Measurements from ENCODE around the gene OGFRL1.

The OGFRL1 gene

DNA sequence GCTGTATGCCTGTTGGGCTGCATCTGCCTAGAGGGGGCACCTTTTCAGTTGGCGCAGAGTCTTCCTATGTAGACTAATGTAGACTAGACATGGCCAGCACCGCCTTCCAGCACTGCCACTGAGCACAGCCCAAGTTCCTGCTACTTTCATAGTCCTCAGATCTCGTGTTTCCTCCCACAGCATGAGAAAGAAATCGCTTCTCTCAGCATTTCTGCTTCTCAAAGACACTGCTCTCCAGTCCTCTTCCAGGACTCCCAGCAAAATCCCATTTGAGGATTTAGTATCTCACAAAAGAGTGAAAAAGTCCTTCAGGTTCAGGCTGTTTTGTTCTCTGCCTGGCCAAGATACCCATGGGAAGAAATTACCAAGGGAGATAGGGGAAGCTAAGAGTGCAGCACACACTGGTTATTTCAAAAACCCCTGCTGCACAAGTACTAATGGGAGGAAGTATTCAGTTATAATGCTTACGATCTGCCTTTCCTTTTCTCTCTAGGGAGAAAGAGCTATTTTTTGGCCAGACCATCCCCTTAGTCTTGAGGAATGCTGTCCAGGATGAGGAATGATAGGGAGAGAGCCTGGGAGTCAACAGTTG lies 35.7 kb downstream of the OGFRL1 start:
- H2AFZ ChIP-seq: no peak overlapping the region
- no peak overlapping the region for H3K9ac ChIP-seq
- TF ChIP-seq, protein P1, sequence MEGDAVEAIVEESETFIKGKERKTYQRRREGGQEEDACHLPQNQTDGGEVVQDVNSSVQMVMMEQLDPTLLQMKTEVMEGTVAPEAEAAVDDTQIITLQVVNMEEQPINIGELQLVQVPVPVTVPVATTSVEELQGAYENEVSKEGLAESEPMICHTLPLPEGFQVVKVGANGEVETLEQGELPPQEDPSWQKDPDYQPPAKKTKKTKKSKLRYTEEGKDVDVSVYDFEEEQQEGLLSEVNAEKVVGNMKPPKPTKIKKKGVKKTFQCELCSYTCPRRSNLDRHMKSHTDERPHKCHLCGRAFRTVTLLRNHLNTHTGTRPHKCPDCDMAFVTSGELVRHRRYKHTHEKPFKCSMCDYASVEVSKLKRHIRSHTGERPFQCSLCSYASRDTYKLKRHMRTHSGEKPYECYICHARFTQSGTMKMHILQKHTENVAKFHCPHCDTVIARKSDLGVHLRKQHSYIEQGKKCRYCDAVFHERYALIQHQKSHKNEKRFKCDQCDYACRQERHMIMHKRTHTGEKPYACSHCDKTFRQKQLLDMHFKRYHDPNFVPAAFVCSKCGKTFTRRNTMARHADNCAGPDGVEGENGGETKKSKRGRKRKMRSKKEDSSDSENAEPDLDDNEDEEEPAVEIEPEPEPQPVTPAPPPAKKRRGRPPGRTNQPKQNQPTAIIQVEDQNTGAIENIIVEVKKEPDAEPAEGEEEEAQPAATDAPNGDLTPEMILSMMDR (IDR thresholded peaks at IDR 0.05): no peak
- H3K4me2 ChIP-seq (ENCODE audit: low read length): no peak overlapping the region
- no peak overlapping the region for H3K27ac ChIP-seq
- no peaks in the 10 kb centered on the region for H3K27me3 ChIP-seq (ENCODE audit: control insufficient read depth, insufficient read depth, low read length)
- H3K4me1 ChIP-seq: no peaks in the 10 kb centered on the region
- H3K79me2 ChIP-seq: no peaks in the 10 kb centered on the region
- H3K4me3 ChIP-seq (ENCODE audit: low read depth, low read length): no peak overlapping the region
- no peaks in the 10 kb centered on the region for H3K9me3 ChIP-seq (ENCODE audit: control insufficient read depth, low read length)
- no peaks in the 10 kb centered on the region for H3K36me3 ChIP-seq (ENCODE audit: control insufficient read depth, insufficient read depth, low read length)

- Histone ChIP-seq H3K4me3 (ENCODE audit: low read depth, low read length) (no peak overlapping the region), H3K27me3 (ENCODE audit: control insufficient read depth, insufficient read depth, low read length) (no peaks in the 10 kb centered on the region), H3K27ac (no peak overlapping the region), H3K9me3 (ENCODE audit: control insufficient read depth, low read length) (no peaks in the 10 kb centered on the region), H3K4me2 (ENCODE audit: low read length) (no peak overlapping the region), H3K4me1 (no peaks in the 10 kb centered on the region), H3K36me3 (ENCODE audit: control insufficient read depth, insufficient read depth, low read length) (no peaks in the 10 kb centered on the region), H2AFZ (no peak overlapping the region), H3K9ac (no peak overlapping the region), H3K79me2 (no peaks in the 10 kb centered on the region)
- TF ChIP-seq, protein P1 (IDR thresholded peaks at IDR 0.05): no peak
These were observed 38.0 kb downstream of the OGFRL1 start for GRCh38 chr6:71326611-71327010.

DNA sequence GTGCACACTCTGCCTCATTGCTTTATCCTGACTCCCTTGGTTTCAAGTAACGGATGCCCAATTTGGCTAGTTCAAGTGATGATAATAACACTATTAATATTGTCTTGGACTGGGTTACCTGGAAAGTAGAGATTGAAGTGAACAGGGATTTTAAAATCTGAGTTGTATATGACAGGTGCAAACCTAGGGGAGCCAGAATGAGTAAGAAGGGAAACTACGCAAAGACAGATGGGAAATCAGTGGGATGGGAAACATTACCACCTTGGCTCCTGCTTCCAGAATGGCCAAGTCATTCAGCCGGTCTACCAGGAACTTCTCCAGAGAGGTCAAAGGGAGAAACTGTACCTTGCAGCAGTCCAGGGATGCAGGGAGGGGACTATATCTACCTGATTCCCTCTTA lies 41.9 kb downstream of the OGFRL1 start:
- no peaks in the 10 kb centered on the region for H3K36me3 ChIP-seq (ENCODE audit: control insufficient read depth, insufficient read depth, low read length)
- H3K27ac ChIP-seq: no peak overlapping the region
- no peak overlapping the region for H3K4me2 ChIP-seq (ENCODE audit: low read length)
- no peak overlapping the region for H2AFZ ChIP-seq
- H3K9ac ChIP-seq: no peak overlapping the region
- H3K27me3 ChIP-seq (ENCODE audit: control insufficient read depth, insufficient read depth, low read length): no peaks in the 10 kb centered on the region
- H3K9me3 ChIP-seq (ENCODE audit: control insufficient read depth, low read length): no peaks in the 10 kb centered on the region
- H3K4me1 ChIP-seq: no peaks in the 10 kb centered on the region
- H3K79me2 ChIP-seq: no peaks in the 10 kb centered on the region
- H3K4me3 ChIP-seq (ENCODE audit: low read depth, low read length): no peak overlapping the region
- TF ChIP-seq, protein P1 (IDR thresholded peaks at IDR 0.05): no peak

GRCh38 chr6:71332012-71332411 lies 43.4 kb downstream of the OGFRL1 start:
- H3K36me3 ChIP-seq (ENCODE audit: control insufficient read depth, insufficient read depth, low read length): no peaks in the 10 kb centered on the region
- H2AFZ ChIP-seq: no peak overlapping the region
- no peaks in the 10 kb centered on the region for H3K79me2 ChIP-seq
- H3K4me2 ChIP-seq (ENCODE audit: low read length): no peak overlapping the region
- H3K27ac ChIP-seq: no peak overlapping the region
- no peak overlapping the region for H3K9ac ChIP-seq
- TF ChIP-seq, protein P1 (IDR thresholded peaks at IDR 0.05): no peak
- no peaks in the 10 kb centered on the region for H3K27me3 ChIP-seq (ENCODE audit: control insufficient read depth, insufficient read depth, low read length)
- no peaks in the 10 kb centered on the region for H3K4me1 ChIP-seq
- H3K9me3 ChIP-seq (ENCODE audit: control insufficient read depth, low read length): no peaks in the 10 kb centered on the region
- H3K4me3 ChIP-seq (ENCODE audit: low read depth, low read length): no peak overlapping the region

GRCh38 chr6:71333050-71333449 lies 44.4 kb downstream of the OGFRL1 start:
- Histone ChIP-seq H3K4me2 (ENCODE audit: low read length) (no peak overlapping the region), H3K27ac (no peak overlapping the region), H3K4me3 (ENCODE audit: low read depth, low read length) (no peak overlapping the region), H3K36me3 (ENCODE audit: control insufficient read depth, insufficient read depth, low read length) (no peaks in the 10 kb centered on the region), H3K27me3 (ENCODE audit: control insufficient read depth, insufficient read depth, low read length) (no peaks in the 10 kb centered on the region), H3K9ac (no peak overlapping the region), H2AFZ (no peak overlapping the region), H3K4me1 (no peaks in the 10 kb centered on the region), H3K9me3 (ENCODE audit: control insufficient read depth, low read length) (no peaks in the 10 kb centered on the region), H3K79me2 (no peaks in the 10 kb centered on the region)
- TF ChIP-seq, protein P1 (IDR thresholded peaks at IDR 0.05): no peak

All from parathyroid adenoma (tissue), 2 donors.